Activated CD4-positive, alpha-beta T cell treated with anti-CD3 and anti-CD28 coated beads for 48 hours (primary cell): ENCODE results near the gene LEMD1.
A peak's percentile ranks its signal among the peaks of the same experiment; 100 is the strongest.
"Not testable (repeated sequence)": the region's sequence is repeated elsewhere in the genome, so short reads cannot be mapped to it uniquely, and the experiment has no call there.

Experiments used
- DNase-seq: peaks from one replicate; pipeline ENCODE4 v3.0.0-alpha.2; 2020

Gene LEMD1

DNA sequence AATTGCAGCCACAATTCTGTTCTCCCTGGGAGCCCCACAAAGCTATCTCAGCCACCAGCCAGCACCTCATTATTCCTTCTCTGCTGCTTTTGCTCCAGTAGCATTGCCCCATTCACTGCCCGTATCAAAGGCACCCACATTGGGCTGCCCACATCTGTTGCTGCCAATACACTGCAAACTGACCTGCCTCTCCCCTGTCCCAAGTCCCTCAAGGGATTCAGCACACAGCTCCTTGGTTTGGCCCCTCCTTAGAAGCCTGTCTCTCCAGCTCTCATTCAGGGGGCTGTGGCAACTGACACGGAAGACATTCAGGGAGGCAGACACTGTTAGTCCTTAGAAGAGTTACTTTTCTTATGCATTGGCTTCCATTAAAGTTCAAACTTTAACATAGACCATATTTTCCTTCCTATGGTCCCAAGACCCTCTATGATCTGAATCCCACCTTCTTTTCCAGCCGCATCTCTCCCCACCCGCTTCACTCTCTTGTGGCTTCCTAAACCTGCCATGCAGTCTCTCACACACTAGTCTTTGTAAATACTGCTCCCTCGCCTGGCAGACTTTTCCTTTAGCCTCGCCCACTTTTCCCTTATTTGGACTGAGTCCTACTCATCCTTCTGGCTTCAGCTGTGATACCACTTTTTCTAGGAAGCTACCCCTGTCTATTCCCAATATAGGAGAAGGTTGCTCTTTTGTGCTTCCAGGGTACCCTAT is 45.9 kb downstream of the LEMD1 start:
- DNase-seq, result no peak

DNA sequence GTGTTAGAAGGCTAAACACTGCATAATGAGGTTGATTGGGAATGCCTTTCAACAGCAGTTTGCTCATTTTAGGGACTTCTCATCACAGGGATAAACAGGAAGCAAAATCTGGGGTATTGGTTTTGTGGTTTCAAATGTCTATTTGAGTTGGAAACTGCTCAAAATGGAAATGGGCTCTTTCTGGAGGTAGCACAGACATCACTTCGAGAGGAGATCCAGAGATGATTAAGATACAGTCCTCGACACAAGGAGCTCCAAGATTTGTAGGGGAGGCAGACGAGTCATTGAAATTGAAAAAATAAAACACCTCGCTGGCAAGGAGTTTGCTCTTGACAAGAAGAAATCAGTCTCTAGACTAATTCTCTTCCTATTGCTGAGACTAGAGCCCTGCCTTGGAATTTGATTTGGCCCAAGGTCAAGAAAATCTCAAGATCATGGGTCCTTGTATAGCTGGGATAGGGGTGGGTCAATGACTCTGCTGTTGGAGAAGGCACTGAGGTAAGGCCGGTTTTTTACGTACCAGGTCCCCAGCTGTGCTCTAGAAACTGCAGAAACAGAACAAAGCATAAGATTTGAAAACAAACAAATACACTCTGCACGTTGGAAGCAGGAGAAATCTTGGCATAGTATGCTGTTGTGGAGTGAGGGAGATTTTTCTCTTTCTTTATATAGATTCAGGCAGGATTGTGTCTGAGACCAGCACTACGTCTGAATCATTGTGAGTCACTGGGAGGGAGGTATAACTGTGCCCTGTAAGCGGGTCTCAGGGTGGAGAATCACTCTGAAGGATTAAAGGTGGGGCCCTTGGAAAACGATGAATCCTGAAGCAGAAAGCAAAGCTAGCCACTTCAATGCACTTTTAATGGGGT is 47.4 kb downstream of the LEMD1 start:
- DNase-seq, result no peak

DNA sequence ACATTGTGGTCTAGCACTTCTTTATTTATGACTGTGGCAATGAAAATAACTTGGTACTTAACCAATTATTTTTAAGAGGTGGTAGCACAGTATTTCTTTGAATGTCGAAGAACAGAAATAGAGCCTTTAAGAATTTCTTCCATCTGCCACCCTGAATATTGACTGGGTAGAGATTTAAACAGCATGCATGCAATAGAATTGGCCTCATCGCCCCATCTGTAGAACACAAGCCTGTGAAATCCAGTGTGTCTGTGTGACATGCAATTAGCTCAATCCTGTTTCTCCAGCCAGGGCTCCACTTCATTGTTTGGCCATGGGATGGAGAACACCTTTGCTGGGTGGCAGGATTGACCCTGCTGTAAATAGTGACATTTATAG is 48.1 kb downstream of the LEMD1 start:
- DNase-seq, result no peak

DNA sequence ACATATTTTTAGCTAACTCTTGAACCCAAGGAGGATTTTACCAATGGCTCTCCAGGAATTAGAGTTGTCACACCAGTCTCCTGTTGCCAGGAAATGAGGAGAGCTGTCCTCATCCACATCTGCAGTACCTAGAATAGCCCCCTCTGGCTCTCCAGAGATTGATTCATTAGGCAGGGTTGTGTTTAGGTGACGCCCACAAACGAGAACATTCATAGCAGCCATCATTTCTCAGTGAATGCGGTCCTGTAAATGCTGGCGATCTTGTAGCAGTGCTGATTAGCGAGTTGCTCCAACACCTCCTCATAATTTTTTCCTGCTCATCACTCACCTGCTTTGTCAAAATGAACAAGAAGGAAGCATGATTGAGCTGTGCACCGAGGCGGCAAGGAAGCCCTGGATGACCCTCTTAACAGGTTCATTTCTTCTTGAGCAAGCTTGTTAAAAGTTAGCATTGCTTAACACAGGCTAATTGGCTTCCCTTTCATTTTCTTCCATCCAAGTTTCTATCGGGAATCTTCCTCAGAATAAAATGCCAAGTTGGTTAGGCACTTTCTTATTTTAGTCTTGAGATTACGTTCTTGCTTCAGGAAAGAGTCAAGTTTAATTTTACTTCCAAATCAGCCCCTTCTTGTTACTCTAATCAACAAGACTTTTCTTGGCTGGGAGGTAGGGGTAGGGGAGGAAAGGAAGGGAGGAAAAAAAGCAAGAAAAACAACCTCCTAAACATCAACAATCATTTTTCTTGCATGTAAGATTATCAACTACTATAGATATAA is 48.6 kb downstream of the LEMD1 start:
- no peak for DNase-seq

DNA sequence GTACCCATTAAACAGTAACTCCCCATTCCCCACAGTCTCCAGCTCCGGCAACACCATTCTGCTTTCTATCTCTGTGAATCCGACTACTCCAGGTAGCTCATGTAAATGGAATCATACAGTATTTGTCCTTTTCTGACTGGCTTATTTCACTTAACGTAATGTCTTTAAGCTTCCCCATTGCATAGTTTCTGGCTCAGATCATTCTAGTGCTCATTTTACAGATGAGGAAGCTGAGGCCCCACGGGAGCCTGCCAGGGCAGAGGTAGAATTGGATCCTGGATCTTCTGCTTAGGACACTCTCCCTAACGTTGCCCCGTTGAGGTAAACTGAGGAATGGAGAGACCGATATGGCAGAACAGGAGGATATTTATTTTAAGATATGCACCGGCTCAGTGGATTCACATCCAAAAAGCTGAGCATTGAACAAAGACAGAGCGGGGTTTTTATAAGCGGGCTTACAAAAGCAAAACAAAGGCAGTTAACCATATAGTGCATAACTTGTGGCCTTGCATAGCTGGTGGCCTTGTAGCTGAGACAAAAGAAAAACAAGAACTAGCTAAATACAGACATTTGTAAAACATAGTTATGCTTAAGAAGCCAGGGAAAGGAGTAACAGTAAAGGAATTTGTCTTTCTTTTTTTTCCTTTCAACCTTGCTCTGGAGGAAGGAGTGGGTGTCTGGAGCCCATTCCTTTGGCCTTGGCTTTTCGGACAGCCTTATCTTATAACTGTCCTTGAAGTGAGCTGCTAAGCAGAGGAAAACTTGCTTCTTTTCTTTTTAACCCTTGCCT is 49.8 kb downstream of the LEMD1 start:
- DNase-seq, result no peak

DNA sequence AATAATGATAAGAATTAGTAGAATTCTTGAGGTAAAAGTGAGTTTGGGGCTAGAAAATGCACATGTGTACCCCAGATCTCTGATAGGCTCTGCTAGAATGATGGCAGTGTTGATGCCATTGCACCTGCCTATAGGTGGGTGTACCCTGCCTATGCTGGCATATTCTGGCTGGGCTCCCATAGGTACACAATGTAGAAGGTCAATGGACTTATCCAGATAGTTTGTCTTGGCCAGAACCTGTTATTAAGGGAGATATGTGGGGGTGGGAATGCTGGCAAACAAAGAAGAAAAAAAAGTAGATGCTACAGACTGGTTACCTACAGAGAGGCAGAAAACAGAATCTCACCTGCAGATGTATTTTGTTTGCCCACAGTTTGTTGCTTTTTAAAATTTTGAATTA is 51.1 kb downstream of the LEMD1 start:
- no peak for DNase-seq

DNA sequence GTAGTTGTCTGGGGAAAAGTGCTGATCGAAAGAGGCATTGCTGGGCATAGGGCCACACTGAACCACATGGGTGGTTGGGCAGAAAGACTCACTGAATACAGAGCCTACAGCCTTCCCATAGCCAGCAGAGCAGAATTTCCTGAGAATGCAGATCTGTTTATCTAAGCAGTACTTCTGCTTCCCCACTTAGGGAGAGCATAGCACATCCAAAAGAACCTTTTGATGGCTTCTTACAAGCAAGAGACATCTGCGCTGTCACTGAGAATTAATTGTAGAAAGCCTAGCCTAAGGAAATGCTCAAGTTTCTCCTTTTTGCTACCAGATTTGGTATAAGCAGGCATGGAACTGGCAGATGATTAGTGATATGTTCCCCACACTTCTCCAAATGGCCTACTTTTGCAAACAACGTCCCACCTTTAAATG is 52.1 kb downstream of the LEMD1 start:
- DNase-seq, result no peak

DNA sequence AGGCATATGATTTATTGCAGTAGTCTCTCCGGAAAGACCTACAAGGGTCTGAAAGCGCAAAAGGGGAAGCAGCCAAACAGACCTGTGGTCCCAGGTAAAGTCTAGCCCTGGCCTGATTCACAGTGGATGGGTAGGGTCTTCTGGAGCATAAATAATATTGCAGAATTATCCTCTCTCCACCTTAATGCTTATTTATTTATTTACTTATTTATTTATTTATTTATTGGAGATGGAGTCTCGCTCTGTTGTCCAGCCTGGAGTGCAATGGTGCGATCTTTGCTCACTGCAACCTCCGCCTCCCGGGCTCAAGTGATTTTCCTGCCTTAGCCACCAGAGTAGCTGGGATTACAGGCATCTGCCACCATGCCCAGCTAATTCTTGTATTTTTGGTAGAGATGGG is 53.4 kb downstream of the LEMD1 start:
- DNase-seq, result no peak

DNA sequence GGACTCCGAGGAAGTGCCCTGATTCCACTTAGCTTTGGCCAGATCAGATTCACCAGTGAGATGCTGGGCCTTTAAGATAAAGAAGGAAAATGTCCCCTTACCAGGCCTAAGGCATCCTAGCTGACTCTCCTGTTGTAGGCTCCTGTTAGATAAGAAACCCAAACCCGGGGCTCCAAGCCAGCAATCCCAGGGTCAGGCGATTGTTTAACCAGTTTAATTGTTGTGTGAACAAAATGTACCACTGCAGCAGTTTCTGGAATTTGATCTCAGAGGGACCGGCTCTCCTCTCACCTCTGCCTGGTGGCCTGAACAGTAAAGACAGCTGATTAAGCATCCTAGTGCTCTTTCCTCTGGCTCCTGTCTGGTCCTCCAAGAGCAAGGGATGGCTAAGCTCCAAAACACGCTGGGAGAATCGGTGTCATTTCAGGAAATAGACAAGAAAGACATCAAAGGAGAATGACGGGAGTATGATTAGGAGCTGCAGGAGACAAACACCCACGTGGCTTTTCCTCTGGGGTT is 55.9 kb downstream of the LEMD1 start:
- no peak for DNase-seq

DNA sequence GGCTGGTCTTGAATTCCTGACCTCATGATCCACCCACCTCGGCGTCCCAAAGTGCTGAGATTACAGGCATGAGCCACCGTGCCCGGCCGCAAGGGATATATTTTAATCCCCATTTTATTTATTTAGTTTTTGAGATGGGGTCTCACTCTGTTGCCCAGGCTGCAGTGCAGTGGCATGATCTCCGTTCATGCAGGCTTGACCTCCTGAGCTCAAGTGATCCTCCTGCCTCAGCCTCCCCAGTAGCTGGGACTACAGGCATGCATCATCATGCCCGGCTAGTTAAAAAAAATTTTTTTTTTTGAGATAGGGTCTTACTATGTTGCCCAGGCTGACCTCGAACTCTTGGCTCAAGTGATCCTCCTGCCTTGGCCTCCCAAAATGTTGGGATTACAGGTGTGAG is 56.8 kb downstream of the LEMD1 start:
- DNase-seq, result not testable (repeated sequence)

DNA sequence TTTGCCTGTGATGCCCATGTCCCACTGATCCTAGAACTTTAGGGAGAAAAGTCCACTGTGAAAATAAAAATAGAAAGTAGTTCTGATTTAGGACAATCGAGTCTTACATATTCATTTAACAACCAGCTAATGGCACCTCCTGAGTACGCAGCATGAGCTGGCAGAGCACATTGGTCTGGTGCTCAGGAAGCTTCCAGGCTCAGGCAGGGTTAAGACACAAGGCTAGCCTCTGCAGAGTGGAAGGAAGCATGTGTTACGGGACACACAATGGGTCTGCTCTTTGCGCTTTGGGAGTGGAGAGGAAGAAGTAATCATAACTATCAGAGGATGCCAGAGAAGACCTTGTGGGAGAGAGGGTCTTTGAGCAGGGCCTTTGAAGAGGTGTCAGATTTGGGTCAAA is 61.0 kb downstream of the LEMD1 start:
- no peak for DNase-seq

DNA sequence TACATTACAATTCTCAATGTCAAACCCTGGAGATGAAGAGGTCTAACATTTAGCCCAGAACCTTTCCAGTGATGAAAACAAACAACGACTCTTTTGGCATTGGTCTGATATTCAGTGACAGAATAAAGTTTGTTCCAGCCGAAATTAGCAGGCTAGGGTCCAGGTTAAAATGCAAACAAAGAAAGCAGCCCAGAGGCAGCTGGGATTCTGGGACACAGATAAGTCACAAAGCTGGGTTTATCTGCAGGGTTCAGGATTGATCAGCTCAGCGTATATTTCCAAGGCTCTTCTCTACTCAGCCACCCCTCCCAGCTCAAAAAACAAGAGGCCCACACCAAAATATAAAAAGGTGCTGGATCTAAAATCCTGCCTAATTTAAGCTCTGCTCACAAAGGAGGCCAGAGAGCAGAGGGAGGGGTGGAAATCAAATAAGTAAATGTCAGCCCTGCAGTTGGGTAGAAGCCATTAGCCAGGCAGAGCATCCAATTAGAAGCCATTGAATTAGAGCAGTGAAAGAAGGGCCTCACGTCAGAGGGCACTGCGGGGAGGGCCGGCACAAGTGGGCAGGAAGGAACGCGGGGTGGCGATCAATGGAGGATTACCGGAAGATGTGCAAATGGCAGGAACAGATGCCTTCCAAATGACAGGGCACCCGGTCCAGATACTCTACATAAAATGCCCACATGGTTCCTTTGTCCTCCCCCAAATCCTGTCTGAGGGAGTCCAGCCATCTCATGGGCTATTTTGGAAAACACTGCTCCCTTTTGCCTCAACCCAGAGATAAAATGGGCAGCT is 61.9 kb downstream of the LEMD1 start:
- DNase-seq, result no peak

DNA sequence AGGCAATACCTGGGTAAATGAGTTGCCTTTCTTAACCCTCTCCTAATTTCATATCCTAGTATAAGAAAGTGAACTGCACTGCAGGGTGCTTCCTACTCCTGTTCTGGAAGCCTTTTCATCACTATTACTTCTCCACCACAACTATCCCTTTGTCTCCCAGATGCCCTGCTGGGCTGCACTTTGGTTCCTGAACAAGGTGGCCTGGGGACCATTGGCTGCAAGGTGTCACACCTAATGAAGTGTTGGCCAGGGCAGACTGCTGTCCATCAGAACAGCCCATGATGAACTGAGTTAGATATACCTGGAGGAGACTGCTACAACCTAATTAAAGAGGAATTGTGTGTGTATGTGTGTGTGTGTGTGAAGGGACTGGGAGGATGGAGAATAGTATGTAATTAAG is 63.3 kb downstream of the LEMD1 start:
- DNase-seq, result no peak

DNA sequence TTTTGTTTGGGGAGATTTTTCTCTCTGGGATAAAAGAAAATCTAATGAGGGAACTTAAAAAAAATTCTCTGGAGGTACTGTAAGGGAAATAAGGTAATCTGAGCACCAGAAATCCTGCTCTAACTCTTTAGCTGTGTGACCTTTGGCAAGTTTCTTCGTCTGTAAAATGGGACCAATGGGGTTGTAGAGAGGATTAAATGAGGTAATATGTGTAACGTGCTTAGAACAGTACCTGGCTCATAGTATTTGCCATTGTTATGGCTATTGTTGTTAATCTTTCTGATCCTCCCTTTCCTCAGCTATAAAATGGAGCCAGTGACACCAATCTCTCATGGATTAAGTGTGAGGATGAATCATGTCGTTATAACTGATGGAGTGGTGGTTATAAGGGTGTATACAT is 64.3 kb downstream of the LEMD1 start:
- DNase-seq, result no peak

DNA sequence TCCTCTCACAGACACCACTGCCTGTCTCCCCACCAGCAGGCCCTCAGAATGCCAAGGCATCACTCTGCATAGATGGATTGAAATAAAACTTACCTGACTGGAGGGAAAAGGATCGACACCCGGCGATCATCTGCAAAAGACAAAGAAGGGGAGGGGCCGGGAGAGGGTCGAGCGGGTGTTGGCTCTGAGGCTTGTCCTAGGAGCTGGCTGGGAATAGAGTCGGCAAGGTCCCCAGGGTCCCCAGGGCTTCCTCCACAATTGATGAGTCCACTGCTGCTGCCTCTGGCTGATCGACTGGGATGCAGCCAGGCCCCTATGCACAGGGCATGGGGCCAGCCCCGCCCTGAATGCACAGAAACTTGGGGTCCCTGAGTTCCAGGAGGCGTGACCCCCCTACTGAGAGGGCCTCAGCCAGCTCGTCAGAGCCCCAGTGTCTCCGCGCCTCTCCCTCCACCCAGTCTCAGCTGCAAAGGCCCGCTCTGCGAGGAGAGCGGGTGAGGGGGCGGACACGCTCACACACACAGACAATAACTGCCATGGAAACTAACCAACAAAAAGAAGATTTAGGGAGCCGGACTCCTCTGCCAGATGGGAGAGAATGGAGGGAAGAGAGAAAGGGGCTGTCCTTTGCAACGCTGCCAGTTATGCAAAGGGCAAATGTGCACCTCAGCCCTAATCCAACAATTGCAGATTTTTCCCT is 65.3 kb downstream of the LEMD1 start, which contains the start of gene KLHDC8A:
KLHDC8A (minus strand) TSS at position 483 of the 700 bp plus-strand sequence. CDS start 13,318 bp downstream, outside the sequence.
- DNase-seq, result no peak

DNA sequence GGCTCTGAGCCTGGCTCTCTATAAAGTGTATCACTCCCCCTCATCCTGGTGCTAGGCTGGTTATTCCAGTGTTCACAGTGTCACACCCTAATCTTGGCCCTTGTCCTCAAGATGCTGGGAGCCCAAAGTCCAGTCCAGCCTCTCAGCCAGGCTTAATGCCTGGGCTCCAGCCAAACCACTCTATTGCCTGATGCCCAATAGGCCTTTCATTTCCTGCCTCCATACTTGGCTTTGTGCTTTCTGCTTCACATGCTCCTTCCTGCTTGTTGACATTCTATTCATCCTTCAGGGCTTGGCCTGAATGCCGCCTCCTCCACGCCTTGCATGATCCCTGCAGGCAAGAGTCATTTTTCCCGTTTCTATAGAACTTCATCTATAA is 66.8 kb downstream of the LEMD1 start:
- no peak for DNase-seq

DNA sequence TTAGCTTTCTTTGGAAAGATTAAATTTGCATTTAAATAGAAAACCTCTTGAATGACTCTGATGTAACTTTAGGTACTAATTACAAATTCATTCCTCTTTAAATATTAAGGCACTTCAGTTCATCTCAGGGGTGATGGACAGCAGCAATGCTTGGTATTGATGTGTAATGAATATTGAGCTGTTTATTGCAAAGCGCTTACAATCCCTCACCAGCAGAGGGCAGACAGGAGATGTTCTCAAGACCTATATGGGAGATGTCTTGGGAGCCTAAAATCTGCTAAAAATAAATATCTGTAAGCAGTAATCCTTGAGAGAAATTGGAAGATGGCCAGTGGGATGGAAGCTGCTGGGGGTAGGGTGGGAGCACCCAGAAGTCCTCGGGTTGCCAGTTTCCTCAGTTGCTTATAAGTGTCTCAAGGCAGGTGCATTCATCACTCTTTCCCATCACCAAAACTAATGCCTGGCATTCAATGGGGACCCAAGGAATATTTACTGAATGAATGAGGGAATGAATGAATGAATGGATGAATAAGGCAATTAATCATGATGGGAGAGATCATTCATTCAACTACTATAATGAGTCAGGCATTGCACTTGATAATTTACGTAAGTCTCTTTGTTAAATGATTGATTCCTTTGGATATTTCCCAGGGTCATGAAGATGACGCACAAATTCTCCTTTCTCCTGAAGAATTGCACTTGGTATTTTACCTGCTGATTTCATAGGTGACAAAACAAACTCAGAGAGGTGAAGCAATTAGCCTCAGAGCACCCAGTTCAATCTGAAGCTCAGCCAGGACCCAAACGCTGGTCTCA is 67.4 kb downstream of the LEMD1 start:
- DNase-seq, result peak; percentile 72

DNA sequence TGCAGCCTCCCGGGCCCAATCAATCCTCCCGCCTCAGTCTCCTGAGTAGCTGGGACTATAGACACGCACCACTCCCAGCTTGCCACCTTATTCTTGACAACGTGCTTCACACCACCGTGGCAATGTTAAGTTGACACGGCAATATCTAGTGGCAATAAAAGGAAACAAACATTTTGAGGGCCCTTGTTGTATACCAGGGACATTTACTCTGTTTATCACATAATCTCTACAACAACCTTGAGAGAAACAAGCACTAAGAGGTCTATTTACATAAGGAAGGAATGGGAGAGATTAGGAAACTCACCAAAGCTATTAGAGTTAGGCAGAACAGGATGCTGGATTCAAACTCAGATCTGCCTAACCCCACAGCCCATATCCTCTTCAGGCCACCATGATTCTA is 68.2 kb downstream of the LEMD1 start:
- DNase-seq, result no peak

DNA sequence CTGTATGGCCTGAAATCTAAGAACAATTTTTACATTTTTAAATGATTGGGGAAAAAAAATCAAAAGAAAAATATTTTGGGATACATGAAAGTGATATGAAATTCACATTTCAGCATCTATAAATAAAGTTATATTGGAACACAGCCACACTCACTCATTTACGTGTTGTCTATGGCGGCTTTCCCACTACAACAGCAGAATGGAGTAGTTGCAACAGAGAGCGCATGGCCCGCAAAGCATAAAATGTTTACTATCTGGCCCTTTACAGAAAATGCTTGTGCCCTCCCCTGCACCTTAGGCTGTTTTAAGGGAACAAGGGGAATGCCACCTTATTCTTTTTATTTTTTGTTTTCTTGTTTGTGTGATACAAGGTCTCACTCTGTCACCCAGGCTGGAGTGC is 68.7 kb downstream of the LEMD1 start:
- no peak for DNase-seq
